A673 (cell line): ENCODE measurements around the gene SERPINB1.

Source experiments
- CTCF ChIP-seq: fragments of 300-800, 200-600 bp; sonication (generic); conservative IDR thresholded peaks from 2 replicates; pipeline ENCODE4 v1.5.1; 2017; ENCODE audit warnings: low read depth, mild to moderate bottlenecking, antibody characterized with exemption, low read length, moderate library complexity, mixed read lengths
- EZH2 ChIP-seq: fragments of 200-600 bp; sonication (generic); IDR thresholded peaks from 2 replicates; pipeline ENCODE4 v1.6.1; 2017; ENCODE audit warnings: borderline replicate concordance, low read depth, mild to moderate bottlenecking, mixed read lengths, antibody characterized with exemption, low read length; ENCODE audit not compliant: poor library complexity, severe bottlenecking

GRCh38 chr6:2871953-2872352 is 30.3 kb upstream of the SERPINB1 start:
- TF ChIP-seq CTCF, result no peak
- no peak for TF ChIP-seq EZH2
